HepG2 (cell line): ENCODE results near the gene KHNYN. TPM values are rescaled to one million over a fixed set of nuclear protein-coding genes. Genes with fewer than 3 reads are reported as not detected.

Experiments
- ESRRA ChIP-seq: sonication (generic); formaldehyde crosslinking; IDR thresholded peaks from 2 replicates; pipeline ENCODE4 v1.5.1; 2020; ENCODE audit warnings: mild to moderate bottlenecking, low read depth, missing genetic modification reagents
- HHEX ChIP-seq: IDR thresholded peaks from 2 replicates; pipeline ENCODE4 v1.6.1; 2016; ENCODE audit warnings: control low read depth
- KLF15 ChIP-seq: sonication (generic); formaldehyde crosslinking; IDR thresholded peaks from 2 replicates; pipeline ENCODE4 v1.8.1; 2023; ENCODE audit warnings: borderline replicate concordance, mild to moderate bottlenecking, inconsistent platforms, missing genetic modification reagents, mixed read lengths
- MAFG ChIP-seq: sonication (generic); formaldehyde crosslinking; IDR thresholded peaks from 2 replicates; pipeline ENCODE4 v1.5.1; 2020; ENCODE audit warnings: mild to moderate bottlenecking, missing genetic modification reagents
- POLR2AphosphoS5 ChIP-seq: IDR thresholded peaks from 2 replicates; pipeline ENCODE4 v1.6.1; 2012; ENCODE audit warnings: low read depth, low read length
- PRPF4 ChIP-seq: fragments of 200-400 bp; formaldehyde crosslinking; IDR thresholded peaks from 2 replicates; pipeline ENCODE4 v1.6.1; 2016; ENCODE audit warnings: low read length, low read depth; ENCODE audit not compliant: poor library complexity, severe bottlenecking
- SNRNP70 ChIP-seq: fragments of 200-400 bp; formaldehyde crosslinking; IDR thresholded peaks from 2 replicates; pipeline ENCODE4 v1.6.1; 2017; ENCODE audit warnings: mild to moderate bottlenecking, low read depth, low read length, moderate library complexity
- TBX3 ChIP-seq: fragments of 450-650 bp; IDR thresholded peaks from 2 replicates; pipeline ENCODE4 v1.6.1; 2017; ENCODE audit warnings: antibody characterized with exemption, mild to moderate bottlenecking, inconsistent platforms, borderline replicate concordance
- XRCC5 ChIP-seq: fragments of 200-400 bp; formaldehyde crosslinking; optimal IDR thresholded peaks from 2 replicates; pipeline ENCODE3; 2017; ENCODE audit warnings: mild to moderate bottlenecking, low read length
- ZBTB25 ChIP-seq: IDR thresholded peaks from 2 replicates; pipeline ENCODE4 v1.6.1; 2018; ENCODE audit warnings: missing genetic modification reagents
- ZIK1 ChIP-seq: sonication (generic); formaldehyde crosslinking; IDR thresholded peaks from 2 replicates; pipeline ENCODE4 v1.5.0; 2020; ENCODE audit warnings: mild to moderate bottlenecking, low read depth, missing genetic modification reagents, borderline replicate concordance
- ZNF496 ChIP-seq: sonication (generic); formaldehyde crosslinking; IDR thresholded peaks from 2 replicates; pipeline ENCODE4 v1.8.1; 2023; ENCODE audit warnings: mild to moderate bottlenecking, moderate library complexity, missing genetic modification reagents; ENCODE audit not compliant: insufficient replicate concordance
- ZNF776 ChIP-seq: sonication (generic); formaldehyde crosslinking; IDR thresholded peaks from 2 replicates; pipeline ENCODE4 v1.4.0; 2020; ENCODE audit warnings: mild to moderate bottlenecking, missing genetic modification reagents
- ZSCAN22 ChIP-seq: sonication (generic); formaldehyde crosslinking; IDR thresholded peaks from 2 replicates; pipeline ENCODE4 v1.4.0; 2020; ENCODE audit warnings: mild to moderate bottlenecking, missing genetic modification reagents
- polyA plus RNA-seq, 8 experiments: library from polyadenylated mRNA; depleted of rRNA in 3 of 8; stranded (reverse) in 7 of 8; unstranded in 1 of 8; fragments of >200 nt; fragmentation: Illumina TruSeq in 4 of 8; extraction: Trizol in 4 of 8; gene quantifications; 2 replicates each; pipeline versions ENCODE4 v1.2.1 to v1.2.3, GENCODE V29; 2011 to 2016; ENCODE audit warnings: low read depth in 4 of 8, missing spikeins in 1 of 8, mixed read lengths in 1 of 8; ENCODE audit not compliant: insufficient read depth in 1 of 8
- total RNA-seq, 5 experiments: library from RNA; depleted of rRNA; stranded (reverse); fragments of >200 nt; fragmentation: Illumina TruSeq; extraction: Trizol; gene quantifications; 2 replicates each; pipeline ENCODE4 v1.2.3, GENCODE V29; 2016; ENCODE audit warnings: low read depth in 1 of 5
- TF ChIP-seq, protein P1 (sequence below): sonication (generic); formaldehyde crosslinking; IDR thresholded peaks from 2 replicates; pipeline ENCODE4 v1.5.0; 2020; ENCODE audit warnings: missing genetic modification reagents, mild to moderate bottlenecking, borderline replicate concordance
- TF ChIP-seq, protein P2 (sequence below): sonication (generic); formaldehyde crosslinking; IDR thresholded peaks from 2 replicates; pipeline ENCODE4 v1.9.0; 2021; ENCODE audit warnings: missing genetic modification reagents, mild to moderate bottlenecking, borderline replicate concordance

KHNYN gene
- total and polyA plus RNA-seq, 2 of the 13 experiments (the other 11 are each of a cell fraction or from before 2014, with no cell fraction given): 52.8 to 75.7 TPM

- TF ChIP-seq, protein P1, sequence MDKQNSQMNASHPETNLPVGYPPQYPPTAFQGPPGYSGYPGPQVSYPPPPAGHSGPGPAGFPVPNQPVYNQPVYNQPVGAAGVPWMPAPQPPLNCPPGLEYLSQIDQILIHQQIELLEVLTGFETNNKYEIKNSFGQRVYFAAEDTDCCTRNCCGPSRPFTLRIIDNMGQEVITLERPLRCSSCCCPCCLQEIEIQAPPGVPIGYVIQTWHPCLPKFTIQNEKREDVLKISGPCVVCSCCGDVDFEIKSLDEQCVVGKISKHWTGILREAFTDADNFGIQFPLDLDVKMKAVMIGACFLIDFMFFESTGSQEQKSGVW (CRISPR knock-in tag): no peak
- TF ChIP-seq KLF15 (no peak), PRPF4 (no peak), ESRRA (no peak), POLR2AphosphoS5 (no peak), ZBTB25 (CRISPR knock-in tag) (no peak), HHEX (CRISPR knock-in tag) (no peak), ZIK1 (CRISPR knock-in tag) (no peak), MAFG (no peak), SNRNP70 (no peak), XRCC5 (no peak), ZSCAN22 (CRISPR knock-in tag) (no peak), TBX3 (no peak), ZNF496 (CRISPR knock-in tag) (no peak), ZNF776 (CRISPR knock-in tag) (no peak)
- TF ChIP-seq, protein P2, sequence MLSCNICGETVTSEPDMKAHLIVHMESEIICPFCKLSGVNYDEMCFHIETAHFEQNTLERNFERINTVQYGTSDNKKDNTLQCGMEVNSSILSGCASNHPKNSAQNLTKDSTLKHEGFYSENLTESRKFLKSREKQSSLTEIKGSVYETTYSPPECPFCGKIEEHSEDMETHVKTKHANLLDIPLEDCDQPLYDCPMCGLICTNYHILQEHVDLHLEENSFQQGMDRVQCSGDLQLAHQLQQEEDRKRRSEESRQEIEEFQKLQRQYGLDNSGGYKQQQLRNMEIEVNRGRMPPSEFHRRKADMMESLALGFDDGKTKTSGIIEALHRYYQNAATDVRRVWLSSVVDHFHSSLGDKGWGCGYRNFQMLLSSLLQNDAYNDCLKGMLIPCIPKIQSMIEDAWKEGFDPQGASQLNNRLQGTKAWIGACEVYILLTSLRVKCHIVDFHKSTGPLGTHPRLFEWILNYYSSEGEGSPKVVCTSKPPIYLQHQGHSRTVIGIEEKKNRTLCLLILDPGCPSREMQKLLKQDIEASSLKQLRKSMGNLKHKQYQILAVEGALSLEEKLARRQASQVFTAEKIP (CRISPR knock-in tag): no peak
Measured at GRCh38 chr14:24399447-24399822, 30.3 kb upstream of the KHNYN start (continued).
